ENCODE measurements around the gene CLCNKA. TPM values are rescaled to one million over a fixed set of nuclear protein-coding genes. Genes with fewer than 3 reads are reported as not detected.

CLCNKA gene
- total and polyA plus RNA-seq, 2 of the 8 experiments (the other 6 are each of a cell fraction or from before 2014, with no cell fraction given): 0.95 to 2.0 TPM

DNA sequence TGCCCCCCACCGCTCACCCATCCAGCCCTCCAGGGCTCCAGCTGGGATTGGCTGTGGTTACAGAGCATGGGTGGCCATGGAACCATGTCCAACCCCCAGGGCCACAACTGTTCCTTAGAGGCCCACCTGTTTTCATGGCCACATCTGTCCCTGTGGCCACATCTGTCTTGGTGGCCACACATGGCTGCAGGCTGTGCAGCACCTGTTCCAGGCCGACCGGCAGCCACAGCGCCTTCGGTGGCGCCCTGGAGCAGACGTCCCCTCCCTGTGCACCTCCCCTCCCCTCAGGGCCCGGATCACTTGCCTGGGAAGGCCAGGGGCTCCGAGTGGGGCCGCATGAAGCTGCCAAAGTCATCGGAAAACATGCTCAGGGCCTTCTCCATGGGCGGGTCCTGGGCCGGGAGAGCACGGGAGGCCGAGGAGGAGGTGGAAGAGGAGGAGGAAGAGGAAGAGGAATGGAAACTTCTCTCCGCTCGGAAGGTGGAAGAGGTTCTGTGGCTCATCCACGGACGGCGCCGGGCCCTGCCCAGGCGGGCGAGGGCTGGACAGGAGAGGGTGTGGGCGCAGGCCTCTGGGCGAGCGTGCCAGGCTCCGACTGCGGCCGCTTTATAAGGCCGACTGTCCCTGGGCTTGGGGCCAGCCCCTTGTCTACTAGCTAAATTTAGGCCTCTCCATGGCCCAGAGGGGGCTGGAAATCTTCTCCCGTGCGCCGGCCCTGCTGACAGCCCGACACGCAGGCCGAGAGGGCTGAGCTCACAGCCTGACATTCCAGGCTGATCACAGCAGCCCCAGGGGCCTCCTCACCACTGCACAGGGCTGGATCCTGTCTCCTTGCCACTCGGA, 4.2 kb upstream of the CLCNKA start, which contains the start of gene HSPB7:
HSPB7 (minus strand) TSS at position 583 of the 843 bp plus-strand sequence; CDS start at position 503, 80 bp downstream.
- Histone ChIP-seq H2BK15ac (ENCODE audit: low read length) (peak within 1 kb of the TSS; percentile 61; the same call in 1 of the 2 replicates), H2BK120ac (replicated peaks; ENCODE audit: low read depth, low read length) (no peak within 1 kb of the TSS), H2BK12ac (ENCODE audit: low read depth, low read length) (peak within 1 kb of the TSS; percentile 84; the same call in 1 of the 2 replicates), H3K79me2 (ENCODE audit: control insufficient read depth in 1 of 2, insufficient read depth in 2 of 2, low read length in 2 of 2) (no peaks in the 10 kb centered on the region), H3K4me3 (ENCODE audit: extremely low read depth in 1 of 4, insufficient read depth in 2 of 4, low read depth in 3 of 4, low read length in 4 of 4) (no peak within 1 kb of the TSS), H3K4me1 (replicated peaks in 1 of 4; ENCODE audit: control insufficient read depth in 3 of 4, insufficient read depth in 4 of 4, low read length in 3 of 4) (peaks cover 5 to 34% (median 14%) of the 10 kb centered on the region in 4 experiments), H4K91ac (replicated peaks; ENCODE audit: insufficient read length, low read length) (no peak within 1 kb of the TSS), H4K8ac (ENCODE audit: extremely low read depth, insufficient read depth, low read length) (peak within 1 kb of the TSS; percentile 16), H3K36me3 (ENCODE audit: control insufficient read depth in 2 of 4, insufficient read depth in 4 of 4, low read length in 3 of 4) (no peaks in the 10 kb centered on the region), H3K23ac (ENCODE audit: insufficient read length) (no peak within 1 kb of the TSS), H2AFZ (ENCODE audit: low read length) (no peak within 1 kb of the TSS), H3K14ac (ENCODE audit: insufficient read length) (no peak within 1 kb of the TSS), H3K27ac (ENCODE audit: low read depth, low read length) (no peak within 1 kb of the TSS), H3K56ac (replicated peaks; ENCODE audit: insufficient read length, low read depth, low read length) (no peak within 1 kb of the TSS), H3K23me2 (ENCODE audit: low read depth, low read length) (no peaks in the 10 kb centered on the region; the same call in 1 of the 2 replicates), H3K4me2 (ENCODE audit: insufficient read depth in 1 of 2, low read depth in 2 of 2, low read length in 2 of 2) (no peak within 1 kb of the TSS), H3K18ac (ENCODE audit: extremely low read depth, low read length) (no peak within 1 kb of the TSS; the same call in 1 of the 2 replicates), H4K5ac (ENCODE audit: insufficient read length, low read depth, low read length) (no peak within 1 kb of the TSS), H2AK5ac (ENCODE audit: low read depth, low read length) (no peak within 1 kb of the TSS), H3K9me3 (ENCODE audit: insufficient read depth in 2 of 2, low read depth in 1 of 2, low read length in 1 of 2) (no peaks in the 10 kb centered on the region), H3K27me3 (replicated peaks in 1 of 4; ENCODE audit: control insufficient read depth in 3 of 4, extremely low read depth in 1 of 4, insufficient read depth in 3 of 4, low read length in 3 of 4) (peaks cover 0 to 4% (median under 1%) of the 10 kb centered on the region in 4 experiments; a peak in 3 of 7 replicates), H3K79me1 (ENCODE audit: low read depth, low read length) (no peaks in the 10 kb centered on the region), H3K9ac (replicated peaks in 1 of 4; ENCODE audit: extremely low read depth in 1 of 4, low read depth in 3 of 4, low read length in 3 of 4) (no peak within 1 kb of the TSS), H4K20me1 (replicated peaks in 1 of 2; ENCODE audit: control insufficient read depth in 1 of 2, insufficient read depth in 2 of 2, low read length in 2 of 2) (no peaks in the 10 kb centered on the region), H2BK20ac (ENCODE audit: low read length) (no peak within 1 kb of the TSS), H2BK5ac (ENCODE audit: low read depth, low read length) (peak within 1 kb of the TSS; percentile 16; the same call in 1 of the 2 replicates), H3K4ac (replicated peaks; ENCODE audit: insufficient read length, low read depth, low read length) (no peak within 1 kb of the TSS)
- ChIA-PET CTCF (ENCODE audit: partially characterized antibody) (interaction anchor here (0.8 to 6.7 kb wide), 11 partner anchors 8 to 351 kb away, joined by 3 to 74 read pairs (median 3); no protein-coding TSS in a partner anchor), POLR2A (ENCODE audit: partially characterized antibody) (interaction anchor here (1.3 kb wide), 1 partner anchor 9 kb away, joined by 5 read pairs; no protein-coding TSS in a partner anchor)
- no peak for FAIRE-seq
- WGBS, 2 experiments (ENCODE audit: extremely low coverage in 1 of 2, insufficient coverage in 1 of 2, insufficient read length in 1 of 2, insufficient replicate concordance in 2 of 2, low coverage in 1 of 2, low lambda C conversion rate in 2 of 2, missing lambda C conversion rate in 1 of 2): 66% methylated on average over 35 of the region's 37 CpGs; no CpG with 5 or more reads in 1 of the 2 experiments
- DNase-seq (ENCODE audit: low read depth in 1 of 2, low spot score in 2 of 2): no peak
- TF ChIP-seq CTBP2 (IDR thresholded peaks at IDR 0.05; ENCODE audit: borderline replicate concordance, insufficient read depth, insufficient read length, low read length): no peak
- no peak for TF ChIP-seq CREB1 (IDR thresholded peaks at IDR 0.05)
- no peak for TF ChIP-seq CEBPB (IDR thresholded peaks at IDR 0.05; ENCODE audit: low read depth, low read length)
- TF ChIP-seq SIRT6 (IDR thresholded peaks at IDR 0.05; ENCODE audit: low read length): no peak
- TF ChIP-seq EZH2 (IDR thresholded peaks at IDR 0.05; ENCODE audit: low read depth, low read length, severe bottlenecking): no peak
- TF ChIP-seq RAD21 (IDR thresholded peaks at IDR 0.05 in 1 of 2, conservative IDR thresholded peaks at IDR 0.05 in 1 of 2; ENCODE audit: low read depth in 2 of 2, low read length in 2 of 2): peak in 1 of 2 experiments; percentile 19; a peak in 2 of 4 replicates
- no peak for TF ChIP-seq JUN (IDR thresholded peaks at IDR 0.05; ENCODE audit: low read depth, low read length)
- TF ChIP-seq RXRA (IDR thresholded peaks at IDR 0.05; ENCODE audit: insufficient read depth, low read depth, low read length): no peak
- TF ChIP-seq POLR2A (IDR thresholded peaks at IDR 0.05; ENCODE audit: control extremely low read depth in 1 of 2, low read depth in 2 of 2, low read length in 2 of 2): no peak
- TF ChIP-seq SAP30 (IDR thresholded peaks at IDR 0.05; ENCODE audit: insufficient read depth, insufficient replicate concordance, low read length): no peak
- TF ChIP-seq KDM5A (IDR thresholded peaks at IDR 0.05; ENCODE audit: low read length): no peak
